Thoracic aorta (tissue), 2 donors: ENCODE results near the gene HOXA5. TPM values are rescaled to one million over a fixed set of nuclear protein-coding genes. Genes with fewer than 3 reads are reported as not detected.

Source experiments
- ATAC-seq: fragments of 150-250 bp; one replicate; pipeline ENCODE4 v1.8.0; 2017; ENCODE audit warnings: low read depth; ENCODE audit not compliant: insufficient number of reproducible peaks, low FRiP score
- DNase-seq: peaks from one replicate; pipeline ENCODE4 v3.0.0-alpha.2; 2020; ENCODE audit warnings: low spot score
- H3K27ac ChIP-seq, 2 donors: fragments of 200-600 bp; sonication (generic); 1 replicate in 1 of 2; 2 replicates in 1 of 2; pipeline ENCODE4 v1.5.1; 2016; ENCODE audit warnings: mild to moderate bottlenecking in 2 of 2, moderate library complexity in 2 of 2
- H3K27me3 ChIP-seq: fragments of 200-600 bp; sonication (generic); replicated peaks from 2 replicates; pipeline ENCODE4 v1.6.0; 2016; ENCODE audit warnings: mild to moderate bottlenecking; ENCODE audit not compliant: insufficient read depth
- H3K36me3 ChIP-seq: fragments of 200-600 bp; sonication (generic); one replicate; pipeline ENCODE4 v1.5.1; 2016
- H3K4me1 ChIP-seq, 2 donors: fragments of 200-600 bp; sonication (generic); 1 replicate in 1 of 2; 2 replicates in 1 of 2; pipeline versions ENCODE4 v1.5.1 to v1.6.0; 2016; ENCODE audit warnings: low read depth in 2 of 2, mild to moderate bottlenecking in 1 of 2; ENCODE audit not compliant: control insufficient read depth in 1 of 2
- H3K4me3 ChIP-seq: fragments of 200-600 bp; sonication (generic); 2 replicates; pipeline ENCODE4 v1.5.1; 2016; ENCODE audit warnings: mild to moderate bottlenecking
- H3K9me3 ChIP-seq: fragments of 200-600 bp; sonication (generic); 2 replicates; pipeline ENCODE4 v1.5.1; 2016
- total RNA-seq, 2 donors: library from RNA; depleted of rRNA; stranded (reverse); fragments of >200 nt; gene quantifications; one replicate each; pipeline versions ENCODE4 v1.1.0 to v1.2.3, GENCODE V29; 2016
- TF ChIP-seq, protein P1 (sequence below): fragments of 200-600 bp; sonication (generic); IDR thresholded peaks from one replicate; pipeline ENCODE4 v1.5.1; 2019; ENCODE audit warnings: antibody characterized with exemption

HOXA5 gene
- total RNA-seq, 2 donors from 2014 or later: 0.35 to 1.2 TPM

DNA sequence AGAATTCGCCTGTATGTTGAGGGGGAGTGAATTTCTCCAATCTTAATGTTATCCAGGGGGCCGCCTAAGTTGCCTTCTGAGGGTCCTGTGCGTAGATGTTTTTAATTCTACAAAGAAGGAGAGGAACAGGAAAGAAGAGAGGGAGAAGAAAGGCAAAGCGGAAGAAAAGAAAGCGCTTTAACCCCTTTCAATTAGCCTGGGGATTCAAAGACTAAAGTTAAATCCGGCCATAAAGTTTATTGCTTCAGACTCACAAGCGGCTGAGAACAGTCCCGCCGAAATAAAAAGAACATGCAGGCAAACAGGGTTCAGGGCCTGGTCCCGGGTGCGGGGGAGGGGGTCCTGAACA, 4.5 kb downstream of the HOXA5 start:
- Histone ChIP-seq H3K27ac (peak overlapping the region; percentile 66 to 95), H3K4me1 (peaks cover 7 to 33% of the 10 kb centered on the region in 2 donors), H3K9me3 (no peaks in the 10 kb centered on the region), H3K36me3 (peaks cover 3% of the 10 kb centered on the region), H3K4me3 (peak overlapping the region; percentile 48), H3K27me3 (no peaks in the 10 kb centered on the region)
- TF ChIP-seq, protein P1, sequence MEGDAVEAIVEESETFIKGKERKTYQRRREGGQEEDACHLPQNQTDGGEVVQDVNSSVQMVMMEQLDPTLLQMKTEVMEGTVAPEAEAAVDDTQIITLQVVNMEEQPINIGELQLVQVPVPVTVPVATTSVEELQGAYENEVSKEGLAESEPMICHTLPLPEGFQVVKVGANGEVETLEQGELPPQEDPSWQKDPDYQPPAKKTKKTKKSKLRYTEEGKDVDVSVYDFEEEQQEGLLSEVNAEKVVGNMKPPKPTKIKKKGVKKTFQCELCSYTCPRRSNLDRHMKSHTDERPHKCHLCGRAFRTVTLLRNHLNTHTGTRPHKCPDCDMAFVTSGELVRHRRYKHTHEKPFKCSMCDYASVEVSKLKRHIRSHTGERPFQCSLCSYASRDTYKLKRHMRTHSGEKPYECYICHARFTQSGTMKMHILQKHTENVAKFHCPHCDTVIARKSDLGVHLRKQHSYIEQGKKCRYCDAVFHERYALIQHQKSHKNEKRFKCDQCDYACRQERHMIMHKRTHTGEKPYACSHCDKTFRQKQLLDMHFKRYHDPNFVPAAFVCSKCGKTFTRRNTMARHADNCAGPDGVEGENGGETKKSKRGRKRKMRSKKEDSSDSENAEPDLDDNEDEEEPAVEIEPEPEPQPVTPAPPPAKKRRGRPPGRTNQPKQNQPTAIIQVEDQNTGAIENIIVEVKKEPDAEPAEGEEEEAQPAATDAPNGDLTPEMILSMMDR: no peak
- ATAC-seq (no peak), DNase-seq (no peak)

DNA sequence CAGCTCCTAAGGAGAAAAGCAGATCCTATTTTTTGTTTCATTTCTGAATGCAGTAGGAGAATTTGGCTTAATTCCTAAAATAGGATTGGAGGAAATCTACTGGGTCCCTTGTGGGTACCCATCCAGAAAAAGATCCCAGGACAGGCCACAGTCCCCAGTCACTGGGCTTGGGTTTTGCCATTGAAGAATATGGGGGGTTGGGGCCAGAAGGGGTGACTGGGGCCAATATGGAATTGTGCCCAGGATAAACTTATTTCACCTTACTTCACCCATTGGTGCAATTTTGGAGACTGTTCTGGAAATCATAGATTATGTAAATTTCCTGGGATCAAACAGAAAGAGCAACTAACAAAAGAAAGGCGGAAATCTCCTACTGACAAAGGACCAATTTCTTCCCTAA, 5.0 kb downstream of the HOXA5 start:
- TF ChIP-seq, protein P1: no peak
- H3K27ac ChIP-seq: peak overlapping the region; percentile 66 to 95
- H3K4me3 ChIP-seq: peak overlapping the region; percentile 48
- H3K36me3 ChIP-seq: peaks cover 3% of the 10 kb centered on the region
- ATAC-seq (no peak), DNase-seq (no peak)
- H3K27me3 ChIP-seq: no peaks in the 10 kb centered on the region
- H3K4me1 ChIP-seq: peaks cover 7 to 33% of the 10 kb centered on the region in 2 donors
- H3K9me3 ChIP-seq: no peaks in the 10 kb centered on the region

DNA sequence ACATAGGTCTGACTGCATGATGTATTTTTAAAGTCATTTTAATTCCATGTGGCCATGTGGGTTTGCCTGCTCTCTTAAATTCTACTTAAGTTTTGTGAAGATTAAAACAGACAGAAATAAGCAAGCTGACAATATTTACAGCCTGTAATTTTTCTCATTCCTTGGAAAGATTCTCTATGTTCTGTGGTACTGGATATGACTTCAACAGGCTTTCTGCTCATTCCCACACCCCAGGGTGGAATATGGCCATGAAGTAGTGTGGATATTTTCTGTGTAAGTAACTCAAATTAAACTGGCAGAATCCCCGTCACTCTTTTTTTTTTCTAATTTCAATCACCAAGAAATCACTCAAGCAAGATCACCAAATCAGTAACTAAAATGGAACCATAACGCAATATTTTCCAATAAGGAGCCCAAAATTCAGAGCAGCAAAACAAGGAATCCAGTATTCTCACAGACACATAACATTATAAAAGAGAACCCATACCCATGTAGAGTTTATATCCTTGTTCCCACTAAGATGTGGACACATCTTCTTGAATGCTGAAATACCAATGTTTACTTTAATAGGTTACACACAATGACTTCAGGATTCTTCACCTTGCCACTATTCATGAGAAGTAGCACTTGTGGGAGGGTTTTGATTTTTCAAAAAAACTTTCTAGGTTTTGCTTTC, 5.7 kb downstream of the HOXA5 start:
- ATAC-seq (no peak), DNase-seq (no peak)
- H3K27ac ChIP-seq: peak overlapping the region; percentile 66 to 95
- TF ChIP-seq, protein P1: no peak
- no peaks in the 10 kb centered on the region for H3K9me3 ChIP-seq
- peaks cover 3% of the 10 kb centered on the region for H3K36me3 ChIP-seq
- H3K27me3 ChIP-seq: no peaks in the 10 kb centered on the region
- no peak overlapping the region for H3K4me3 ChIP-seq
- H3K4me1 ChIP-seq: peaks cover 7 to 33% of the 10 kb centered on the region in 2 donors

DNA sequence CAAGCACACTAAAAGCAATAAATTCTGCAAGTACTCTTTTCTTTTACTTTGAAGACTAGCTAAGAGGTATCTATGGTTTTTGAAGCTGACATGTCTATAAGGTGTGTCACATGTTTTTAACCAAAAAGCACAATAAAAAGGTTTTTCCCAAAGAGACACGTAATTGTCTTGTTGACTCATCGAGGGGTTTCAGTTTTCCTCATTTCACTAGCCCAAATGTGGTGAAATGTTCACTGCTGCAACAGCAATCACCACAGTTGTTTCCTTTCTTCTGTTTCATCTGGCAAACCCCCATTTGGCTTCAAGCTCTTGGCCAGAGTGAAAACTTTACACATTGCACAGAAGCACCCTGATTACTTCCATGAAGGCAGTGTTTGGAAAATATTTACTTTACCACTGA, 9.1 kb downstream of the HOXA5 start:
- H3K27me3 ChIP-seq: no peaks in the 10 kb centered on the region
- no peaks in the 10 kb centered on the region for H3K9me3 ChIP-seq
- ATAC-seq (no peak), DNase-seq (no peak)
- no peak overlapping the region for H3K4me3 ChIP-seq
- peak overlapping the region in 1 of 2 donors; percentile 24 for H3K27ac ChIP-seq
- no peaks in the 10 kb centered on the region for H3K36me3 ChIP-seq
- peaks cover 7 to 21% of the 10 kb centered on the region in 2 donors for H3K4me1 ChIP-seq
- TF ChIP-seq, protein P1: no peak

DNA sequence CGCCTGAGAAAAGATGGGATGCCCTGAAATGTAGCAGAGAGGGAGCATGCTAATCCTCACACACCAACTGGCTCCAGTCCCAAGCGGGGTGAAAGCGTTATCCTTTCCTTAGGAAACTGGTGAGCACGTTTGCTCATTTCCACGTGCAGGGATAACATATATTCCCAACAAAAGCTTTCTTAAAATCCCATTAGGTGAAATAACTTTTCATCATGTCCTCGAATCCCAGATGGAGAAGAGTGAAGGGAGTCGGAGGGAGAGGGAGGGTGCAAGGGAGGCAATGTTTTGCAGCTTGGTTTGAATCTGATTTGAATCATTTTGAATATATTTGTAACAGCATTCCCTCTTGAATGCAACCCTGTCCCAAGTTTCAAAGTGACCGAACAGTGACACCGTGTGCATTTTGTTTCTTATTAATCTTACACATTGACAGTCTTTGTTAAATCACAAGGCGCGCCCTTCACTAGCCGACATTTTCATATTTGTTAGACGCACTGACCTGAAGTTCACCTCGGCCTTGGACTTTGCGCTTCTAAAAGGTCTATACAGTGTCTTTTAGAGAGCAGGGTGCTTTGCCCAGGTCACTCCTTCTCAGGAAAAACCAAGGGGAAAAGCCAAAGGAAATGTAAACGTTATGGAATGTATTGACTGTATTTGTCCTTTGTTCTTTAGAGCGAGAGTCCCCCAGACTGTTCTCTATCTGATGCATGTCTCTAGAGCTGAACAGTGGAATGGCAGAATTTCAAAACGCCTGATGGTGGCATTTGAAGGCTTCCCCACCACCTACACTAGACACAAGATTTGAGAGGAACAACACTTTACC, 9.9 kb downstream of the HOXA5 start:
- DNase-seq: no peak
- no peak for ATAC-seq
- Histone ChIP-seq H3K36me3 (no peaks in the 10 kb centered on the region), H3K9me3 (no peaks in the 10 kb centered on the region), H3K27ac (peak overlapping the region in 1 of 2 donors; percentile 24), H3K27me3 (no peaks in the 10 kb centered on the region), H3K4me3 (no peak overlapping the region), H3K4me1 (peaks cover 7 to 29% of the 10 kb centered on the region in 2 donors)
- TF ChIP-seq, protein P1: no peak
